K562 (cell line): ENCODE measurements around the gene MYO18B. TPM values are rescaled to one million over a fixed set of nuclear protein-coding genes. Genes with fewer than 3 reads are reported as not detected.

Experiments
- ATAC-seq: fragments of 200-7000 bp; cut with Tn5 transposase; 3 replicates; pipeline ENCODE4 v1.9.1; 2020; ENCODE audit warnings: moderate library complexity
- BruUV-seq: library from RNA; stranded (reverse); fragments of 400-500 nt; replicated peaks from 2 replicates; lab custom pipeline; 2021; lab: Mats Ljungman, UMichigan
- CTCF ChIA-PET: fragments of 300-600 bp; formaldehyde crosslinking; extraction: SDS; loops from one replicate; lab custom pipeline; 2021; ENCODE audit warnings: low intra/inter-chr PET ratio; lab: Yijun Ruan, JAX
- POLR2A ChIA-PET: fragments of 300-600, 350-650 bp; sonication (Branson Sonifier 250); formaldehyde crosslinking; extraction: SDS; loops from one replicate; lab custom pipeline; 2021; ENCODE audit warnings: antibody characterized with exemption, inconsistent platforms; lab: Yijun Ruan, JAX
- DNase-seq, 4 experiments: peaks; one replicate each; pipeline versions ENCODE4 v3.0.0 to v3.0.0-alpha.2; 2011 to 2018; ENCODE audit warnings: low spot score in 3 of 4, mixed read lengths in 3 of 4; ENCODE audit errors: extremely low read depth in 1 of 4
- FAIRE-seq: peaks from 2 replicates; lab custom pipeline; 2011; peaks lifted over from hg19 to GRCh38; lab: Jason Lieb, UNC
- H2AFZ ChIP-seq: 2 replicates; pipeline ENCODE4 v1.6.0; 2011; ENCODE audit warnings: low read depth, low read length, control low read depth, inconsistent platforms
- H3K27ac ChIP-seq: fragments of 200-600 bp; 3 replicates; pipeline ENCODE4 v1.8.0; 2011; ENCODE audit warnings: low read depth, mild to moderate bottlenecking, control low read depth, inconsistent platforms, low read length, moderate library complexity, mixed read lengths; ENCODE audit errors: extremely low read depth
- H3K27me3 ChIP-seq, 2 experiments: fragments of 300-600 bp in 1 of 2; 2 replicates in 1 of 2; 3 replicates in 1 of 2; pipeline versions ENCODE4 v1.6.0 to v1.8.0; 2011; ENCODE audit warnings: inconsistent platforms in 2 of 2, low read length in 2 of 2, mild to moderate bottlenecking in 1 of 2, mixed read lengths in 1 of 2, moderate library complexity in 1 of 2; ENCODE audit not compliant: control insufficient read depth in 2 of 2, insufficient read depth in 2 of 2
- H3K36me3 ChIP-seq: fragments of 300-600 bp; 3 replicates; pipeline ENCODE4 v1.8.0; 2011; ENCODE audit warnings: mild to moderate bottlenecking, low read length, inconsistent platforms; ENCODE audit not compliant: control insufficient read depth, insufficient read depth
- H3K4me1 ChIP-seq, 2 experiments: fragments of 200-600 bp in 1 of 2; replicated peaks in 1 of 2; 2 replicates in 1 of 2; 3 replicates in 1 of 2; pipeline versions ENCODE4 v1.5.1 to v1.8.0; 2011; ENCODE audit warnings: inconsistent platforms in 2 of 2, low read length in 2 of 2, mild to moderate bottlenecking in 1 of 2, mixed read lengths in 1 of 2, moderate library complexity in 1 of 2; ENCODE audit not compliant: control insufficient read depth in 2 of 2, insufficient read depth in 2 of 2
- H3K4me2 ChIP-seq: 2 replicates; pipeline ENCODE4 v1.6.1; 2011; ENCODE audit warnings: low read length, control low read depth, inconsistent platforms, mixed read lengths; ENCODE audit not compliant: insufficient read depth
- H3K4me3 ChIP-seq: fragments of 200-600 bp; sonication (generic), shearing (Covaris generic); 2 replicates; pipeline ENCODE4 v1.5.1; 2016; ENCODE audit warnings: control low read depth, inconsistent platforms
- H3K79me2 ChIP-seq: fragments of 200-600 bp; 3 replicates; pipeline ENCODE4 v1.8.0; 2011; ENCODE audit warnings: low read length, inconsistent platforms; ENCODE audit not compliant: control insufficient read depth, insufficient read depth
- H3K9ac ChIP-seq, 2 experiments: 2 replicates each; pipeline versions ENCODE4 v1.6.0 to v1.6.1; 2011; ENCODE audit warnings: low read depth in 2 of 2, low read length in 2 of 2, control low read depth in 1 of 2, inconsistent platforms in 1 of 2, mild to moderate bottlenecking in 1 of 2, mixed read lengths in 1 of 2; ENCODE audit not compliant: insufficient read depth in 1 of 2
- H3K9me1 ChIP-seq: one replicate; pipeline ENCODE4 v1.6.0; 2011; ENCODE audit warnings: inconsistent platforms, mild to moderate bottlenecking, low read length, moderate library complexity; ENCODE audit not compliant: control insufficient read depth, insufficient read depth
- H3K9me3 ChIP-seq: replicated peaks from 2 replicates; pipeline ENCODE4 v1.5.1; 2011; ENCODE audit warnings: low read depth, low read length, inconsistent platforms; ENCODE audit not compliant: control insufficient read depth, insufficient read depth
- H4K20me1 ChIP-seq: replicated peaks from 2 replicates; pipeline ENCODE4 v1.6.1; 2011; ENCODE audit warnings: low read length, inconsistent platforms, mixed read lengths; ENCODE audit not compliant: control insufficient read depth, insufficient read depth
- ADNP ChIP-seq: fragments of 200-800 bp; sonication (Bioruptor generic); IDR thresholded peaks from 2 replicates; pipeline ENCODE4 v1.6.1; 2016; ENCODE audit warnings: missing genetic modification characterization, missing compliant biosample characterization
- BRCA1 ChIP-seq, 2 experiments: fragments of 450-650 bp in 1 of 2; sonication (generic) in 1 of 2; formaldehyde crosslinking in 1 of 2; IDR thresholded peaks; 2 replicates each; pipeline versions ENCODE4 v1.5.0 to v1.6.1; 2017 to 2020; ENCODE audit warnings: mild to moderate bottlenecking in 1 of 2, missing genetic modification reagents in 1 of 2
- CAMTA2 ChIP-seq: fragments of 250-450 bp; sonication (Bioruptor Pico); conservative IDR thresholded peaks from 2 replicates; pipeline ENCODE4 v1.5.1; 2022
- CEBPZ ChIP-seq: fragments of 150-350 bp; IDR thresholded peaks from 2 replicates; pipeline ENCODE4 v1.6.1; 2014; ENCODE audit warnings: low read depth, mild to moderate bottlenecking, low read length, borderline replicate concordance
- FOXO4 ChIP-seq: fragments of 450-650 bp; formaldehyde crosslinking; IDR thresholded peaks from 2 replicates; pipeline ENCODE4 v1.4.0; 2020; ENCODE audit warnings: mild to moderate bottlenecking, moderate library complexity
- NFATC3 ChIP-seq: fragments of 450-650 bp; IDR thresholded peaks from 2 replicates; pipeline ENCODE4 v1.6.1; 2017; ENCODE audit warnings: mild to moderate bottlenecking
- ZBTB11 ChIP-seq, 3 experiments: fragments of 200-800 bp in 1 of 3; fragments of 250-450 bp in 1 of 3; fragments of 450-650 bp in 1 of 3; sonication (Bioruptor Pico) in 1 of 3; sonication (Bioruptor generic) in 1 of 3; formaldehyde crosslinking in 1 of 3; IDR thresholded peaks; 2 replicates each; pipeline versions ENCODE4 v1.6.1 to v1.8.0; 2016 to 2022; ENCODE audit warnings: mild to moderate bottlenecking in 2 of 3, missing genetic modification characterization in 2 of 3, missing compliant biosample characterization in 1 of 3, moderate library complexity in 1 of 3
- ZC3H4 ChIP-seq: sonication (generic); formaldehyde crosslinking; IDR thresholded peaks from 2 replicates; pipeline ENCODE4 v1.9.0; 2021; ENCODE audit warnings: missing genetic modification reagents, borderline replicate concordance
- ZNF140 ChIP-seq: fragments of 250-450 bp; sonication (Bioruptor Pico); IDR thresholded peaks from 2 replicates; pipeline ENCODE4 v1.8.0; 2021; ENCODE audit warnings: moderate library complexity, mild to moderate bottlenecking, inconsistent platforms
- ZNF143 ChIP-seq: sonication (generic); formaldehyde crosslinking; IDR thresholded peaks from 2 replicates; pipeline ENCODE4 v1.9.0; 2022; ENCODE audit warnings: mild to moderate bottlenecking, missing genetic modification reagents
- ZNF444 ChIP-seq: fragments of 250-450 bp; sonication (Bioruptor Pico); IDR thresholded peaks from 2 replicates; pipeline ENCODE4 v1.4.0; 2020; ENCODE audit warnings: mild to moderate bottlenecking, moderate library complexity
- ZNF639 ChIP-seq, 2 experiments: fragments of 200-800 bp in 1 of 2; sonication (Bioruptor generic) in 1 of 2; sonication (generic) in 1 of 2; formaldehyde crosslinking in 1 of 2; IDR thresholded peaks in 1 of 2; conservative IDR thresholded peaks in 1 of 2; 2 replicates each; pipeline versions ENCODE4 v1.5.0 to v1.6.1; 2016 to 2020; ENCODE audit warnings: missing compliant biosample characterization in 1 of 2, missing genetic modification characterization in 1 of 2, missing genetic modification reagents in 1 of 2
- WGBS: fragments of 100-300 bp; shearing (Covaris generic); methylation state at CpG from one replicate; pipeline ENCODE4 v1.1.6; 2016; ENCODE audit warnings: low coverage, mixed read lengths; ENCODE audit not compliant: insufficient coverage; ENCODE audit errors: missing lambda C conversion rate; 5-methylcytosine and 5-hydroxymethylcytosine counted together
- in situ Hi-C: fragments of 300-500 bp; cut with MboI; formaldehyde crosslinking; loops from 4 replicates; pipeline ENCODE4 v1.15.0; 2018; ENCODE audit warnings: inconsistent platforms, mixed read lengths
- intact Hi-C: fragments of 100-400 bp; cut with micrococcal nuclease; formaldehyde crosslinking; loops from 2 replicates; pipeline ENCODE4 v1.14.2; 2022
- polyA plus RNA-seq, 8 experiments: library from polyadenylated mRNA; depleted of rRNA in 4 of 8; stranded (reverse) in 5 of 8; unstranded in 3 of 8; fragments of >200 nt; fragmentation: Nextera tagmentation in 2 of 8; fragmentation: Illumina TruSeq in 1 of 8; extraction: Ambion mirVana in 2 of 8; extraction: Trizol in 1 of 8; gene quantifications; 2 replicates each; pipeline versions ENCODE4 v1.2.1 to v1.2.3, GENCODE V29; 2011 to 2014; ENCODE audit warnings: inconsistent platforms in 1 of 8, missing spikeins in 1 of 8
- total RNA-seq, 7 experiments: library from RNA; depleted of rRNA in 6 of 7; stranded (reverse); fragments of >200 nt in 6 of 7; fragmentation: Illumina TruSeq in 2 of 7; extraction: Trizol in 2 of 7; gene quantifications; 2 replicates each; pipeline versions ENCODE4 v1.2.1 to v1.2.3, GENCODE V29; 2011 to 2021; ENCODE audit warnings: low replicate concordance in 1 of 7

MYO18B gene
- total and polyA plus RNA-seq, 9 of the 15 experiments (the other 6 are each of a cell fraction or from before 2014, with no cell fraction given): 0.06 to 7.0 (median 4.3) TPM

- no peak overlapping the region for H3K9ac ChIP-seq
- DNase-seq (no peak), FAIRE-seq (no peak), ATAC-seq (no peak)
- H3K36me3 ChIP-seq: no peaks in the 10 kb centered on the region
- ChIA-PET POLR2A (interaction anchor here (0.8 kb wide), 1 partner anchor 12 kb away, joined by 3 read pairs; no protein-coding TSS in a partner anchor), CTCF (no interaction called here)
- in situ Hi-C loops (no loop called here), intact Hi-C loops (no loop called here)
- no peak overlapping the region for H3K27ac ChIP-seq
- H3K9me1 ChIP-seq: no peaks in the 10 kb centered on the region
- WGBS: 87% methylated on average over 15 of the region's 16 CpGs
- peaks cover 3 to 14% of the 10 kb centered on the region in 2 experiments; a peak in 4 of 5 replicates for H3K4me1 ChIP-seq
- H3K27me3 ChIP-seq: no peaks in the 10 kb centered on the region
- H4K20me1 ChIP-seq: no peaks in the 10 kb centered on the region
- H3K79me2 ChIP-seq: no peaks in the 10 kb centered on the region
- H3K9me3 ChIP-seq: no peaks in the 10 kb centered on the region
- no peak overlapping the region for H2AFZ ChIP-seq
- BruUV-seq: no TSS peak
- no peak overlapping the region for H3K4me3 ChIP-seq
- no peak overlapping the region for H3K4me2 ChIP-seq
- TF ChIP-seq CEBPZ: no peak
- no peak for TF ChIP-seq ZNF143 (CRISPR knock-in tag)
- TF ChIP-seq NFATC3: no peak
- TF ChIP-seq ZNF140 (CRISPR knock-in tag): no peak
- TF ChIP-seq CAMTA2 (CRISPR knock-in tag): no peak
- no peak for TF ChIP-seq ZNF639 (CRISPR knock-in tag; conservative IDR thresholded peaks at IDR 0.05 in 1 of 2, IDR thresholded peaks at IDR 0.05 in 1 of 2)
- no peak for TF ChIP-seq ADNP (tag)
- TF ChIP-seq ZBTB11 (CRISPR knock-in tag; IDR thresholded peaks at IDR 0.05): no peak
- no peak for TF ChIP-seq ZNF444
- no peak for TF ChIP-seq FOXO4 (CRISPR knock-in tag)
- no peak for TF ChIP-seq ZC3H4 (CRISPR knock-in tag)
- no peak for TF ChIP-seq BRCA1 (IDR thresholded peaks at IDR 0.05)
- no peak for TF ChIP-seq BRCA1 (CRISPR knock-in tag; IDR thresholded peaks at IDR 0.05)
Observed at GRCh38 chr22:25722223-25722622, 19.8 kb upstream of the MYO18B start.
